ENCODE measurements around the gene CRELD2. TPM values are rescaled to one million over a fixed set of nuclear protein-coding genes. Genes with fewer than 3 reads are reported as not detected.

The CRELD2 gene
- total and polyA plus RNA-seq, 2 of the 13 experiments (the other 11 are each of a cell fraction or from before 2014, with no cell fraction given) = 17.2 to 44.7 TPM

DNA sequence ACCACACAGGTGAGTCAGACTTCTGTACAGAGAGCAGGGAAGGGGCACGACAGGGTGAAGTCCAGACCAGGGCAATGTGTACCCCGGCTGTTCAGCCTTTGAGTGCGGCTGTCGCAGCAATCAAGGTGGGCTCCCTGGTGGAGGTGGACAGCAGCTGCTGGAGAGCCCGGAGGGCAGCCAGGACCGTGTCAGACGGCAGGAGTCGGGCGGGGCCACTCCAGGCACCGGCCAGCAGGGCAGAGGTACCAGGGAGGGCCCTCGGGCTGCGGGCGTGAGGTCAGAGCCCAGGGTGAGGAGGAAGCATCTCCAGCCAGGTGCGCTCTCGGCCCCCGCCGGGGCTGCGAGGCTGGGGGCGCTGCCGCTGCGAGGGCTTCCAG, 41.3 kb downstream of the CRELD2 start (continued):
- TF ChIP-seq, protein P1, sequence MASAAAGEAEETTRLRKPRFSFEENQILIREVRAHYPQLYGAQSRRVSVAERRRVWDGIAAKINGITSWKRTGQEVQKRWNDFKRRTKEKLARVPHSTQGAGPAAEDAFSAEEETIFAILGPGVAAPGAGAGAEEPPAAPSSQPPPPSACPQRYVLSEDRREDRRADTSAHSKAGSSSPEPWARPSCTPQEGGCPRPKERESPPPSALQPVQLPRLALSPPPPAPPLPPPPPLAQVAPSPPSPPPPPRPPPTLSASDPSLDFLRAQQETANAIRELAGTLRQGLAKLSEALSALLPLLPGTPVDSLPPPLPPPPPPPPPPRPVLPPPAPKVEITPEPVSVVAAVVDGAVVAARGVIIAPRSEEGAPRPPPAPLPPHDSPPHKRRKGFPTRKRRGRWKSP (CRISPR knock-in tag; IDR thresholded peaks at IDR 0.05) = no peak
- TF ChIP-seq PCBP1 (IDR thresholded peaks at IDR 0.05; ENCODE audit: borderline replicate concordance, low read depth, low read length) (0 out of 2 replicates have a peak, but pooled peaks have one; percentile 14), ZC3H4 (CRISPR knock-in tag; IDR thresholded peaks at IDR 0.05; ENCODE audit: borderline replicate concordance) (no peak), POGZ (CRISPR knock-in tag; IDR thresholded peaks at IDR 0.05) (no peak), CHD2 (IDR thresholded peaks at IDR 0.05; ENCODE audit: low read depth, low read length) (no peak), ZNF577 (CRISPR knock-in tag; IDR thresholded peaks at IDR 0.05; ENCODE audit: borderline replicate concordance, low read depth) (no peak), SETDB1 (CRISPR knock-in tag; IDR thresholded peaks at IDR 0.05; ENCODE audit: borderline replicate concordance) (no peak), ZNF879 (CRISPR knock-in tag; IDR thresholded peaks at IDR 0.05) (no peak; the same call in 1 of the 2 replicates), ZNF7 (CRISPR knock-in tag; IDR thresholded peaks at IDR 0.05) (no peak), TBX3 (IDR thresholded peaks at IDR 0.05; ENCODE audit: borderline replicate concordance) (no peak), HDAC6 (IDR thresholded peaks at IDR 0.05; ENCODE audit: low read depth, low read length) (no peak), PLRG1 (conservative IDR thresholded peaks at IDR 0.05) (no peak), MBNL3 (CRISPR knock-in tag; conservative IDR thresholded peaks at IDR 0.05) (no peak), SMARCC2 (IDR thresholded peaks at IDR 0.05) (no peak), POLR2A (IDR thresholded peaks at IDR 0.05; ENCODE audit: insufficient read depth in 1 of 2, low read depth in 2 of 2, low read length in 2 of 2) (no peak), ZNF781 (CRISPR knock-in tag; IDR thresholded peaks at IDR 0.05; ENCODE audit: borderline replicate concordance, not compliant biosample characterization) (no peak), ARNTL (CRISPR knock-in tag; IDR thresholded peaks at IDR 0.05) (no peak), SIN3A (IDR thresholded peaks at IDR 0.05; ENCODE audit: borderline replicate concordance, low read depth, low read length) (no peak), MTA3 (CRISPR knock-in tag; IDR thresholded peaks at IDR 0.05) (no peak)
- TF ChIP-seq, protein P2, sequence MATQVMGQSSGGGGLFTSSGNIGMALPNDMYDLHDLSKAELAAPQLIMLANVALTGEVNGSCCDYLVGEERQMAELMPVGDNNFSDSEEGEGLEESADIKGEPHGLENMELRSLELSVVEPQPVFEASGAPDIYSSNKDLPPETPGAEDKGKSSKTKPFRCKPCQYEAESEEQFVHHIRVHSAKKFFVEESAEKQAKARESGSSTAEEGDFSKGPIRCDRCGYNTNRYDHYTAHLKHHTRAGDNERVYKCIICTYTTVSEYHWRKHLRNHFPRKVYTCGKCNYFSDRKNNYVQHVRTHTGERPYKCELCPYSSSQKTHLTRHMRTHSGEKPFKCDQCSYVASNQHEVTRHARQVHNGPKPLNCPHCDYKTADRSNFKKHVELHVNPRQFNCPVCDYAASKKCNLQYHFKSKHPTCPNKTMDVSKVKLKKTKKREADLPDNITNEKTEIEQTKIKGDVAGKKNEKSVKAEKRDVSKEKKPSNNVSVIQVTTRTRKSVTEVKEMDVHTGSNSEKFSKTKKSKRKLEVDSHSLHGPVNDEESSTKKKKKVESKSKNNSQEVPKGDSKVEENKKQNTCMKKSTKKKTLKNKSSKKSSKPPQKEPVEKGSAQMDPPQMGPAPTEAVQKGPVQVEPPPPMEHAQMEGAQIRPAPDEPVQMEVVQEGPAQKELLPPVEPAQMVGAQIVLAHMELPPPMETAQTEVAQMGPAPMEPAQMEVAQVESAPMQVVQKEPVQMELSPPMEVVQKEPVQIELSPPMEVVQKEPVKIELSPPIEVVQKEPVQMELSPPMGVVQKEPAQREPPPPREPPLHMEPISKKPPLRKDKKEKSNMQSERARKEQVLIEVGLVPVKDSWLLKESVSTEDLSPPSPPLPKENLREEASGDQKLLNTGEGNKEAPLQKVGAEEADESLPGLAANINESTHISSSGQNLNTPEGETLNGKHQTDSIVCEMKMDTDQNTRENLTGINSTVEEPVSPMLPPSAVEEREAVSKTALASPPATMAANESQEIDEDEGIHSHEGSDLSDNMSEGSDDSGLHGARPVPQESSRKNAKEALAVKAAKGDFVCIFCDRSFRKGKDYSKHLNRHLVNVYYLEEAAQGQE (IDR thresholded peaks at IDR 0.05; ENCODE audit: borderline replicate concordance in 1 of 2, low read depth in 1 of 2, low read length in 2 of 2) = no peak
- TF ChIP-seq, protein P3, sequence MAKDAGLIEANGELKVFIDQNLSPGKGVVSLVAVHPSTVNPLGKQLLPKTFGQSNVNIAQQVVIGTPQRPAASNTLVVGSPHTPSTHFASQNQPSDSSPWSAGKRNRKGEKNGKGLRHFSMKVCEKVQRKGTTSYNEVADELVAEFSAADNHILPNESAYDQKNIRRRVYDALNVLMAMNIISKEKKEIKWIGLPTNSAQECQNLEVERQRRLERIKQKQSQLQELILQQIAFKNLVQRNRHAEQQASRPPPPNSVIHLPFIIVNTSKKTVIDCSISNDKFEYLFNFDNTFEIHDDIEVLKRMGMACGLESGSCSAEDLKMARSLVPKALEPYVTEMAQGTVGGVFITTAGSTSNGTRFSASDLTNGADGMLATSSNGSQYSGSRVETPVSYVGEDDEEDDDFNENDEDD (CRISPR knock-in tag; IDR thresholded peaks at IDR 0.05; ENCODE audit: borderline replicate concordance) = no peak
- TF ChIP-seq, protein P4, sequence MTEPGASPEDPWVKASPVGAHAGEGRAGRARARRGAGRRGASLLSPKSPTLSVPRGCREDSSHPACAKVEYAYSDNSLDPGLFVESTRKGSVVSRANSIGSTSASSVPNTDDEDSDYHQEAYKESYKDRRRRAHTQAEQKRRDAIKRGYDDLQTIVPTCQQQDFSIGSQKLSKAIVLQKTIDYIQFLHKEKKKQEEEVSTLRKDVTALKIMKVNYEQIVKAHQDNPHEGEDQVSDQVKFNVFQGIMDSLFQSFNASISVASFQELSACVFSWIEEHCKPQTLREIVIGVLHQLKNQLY (CRISPR knock-in tag; IDR thresholded peaks at IDR 0.05) = no peak
- TF ChIP-seq, protein P5, sequence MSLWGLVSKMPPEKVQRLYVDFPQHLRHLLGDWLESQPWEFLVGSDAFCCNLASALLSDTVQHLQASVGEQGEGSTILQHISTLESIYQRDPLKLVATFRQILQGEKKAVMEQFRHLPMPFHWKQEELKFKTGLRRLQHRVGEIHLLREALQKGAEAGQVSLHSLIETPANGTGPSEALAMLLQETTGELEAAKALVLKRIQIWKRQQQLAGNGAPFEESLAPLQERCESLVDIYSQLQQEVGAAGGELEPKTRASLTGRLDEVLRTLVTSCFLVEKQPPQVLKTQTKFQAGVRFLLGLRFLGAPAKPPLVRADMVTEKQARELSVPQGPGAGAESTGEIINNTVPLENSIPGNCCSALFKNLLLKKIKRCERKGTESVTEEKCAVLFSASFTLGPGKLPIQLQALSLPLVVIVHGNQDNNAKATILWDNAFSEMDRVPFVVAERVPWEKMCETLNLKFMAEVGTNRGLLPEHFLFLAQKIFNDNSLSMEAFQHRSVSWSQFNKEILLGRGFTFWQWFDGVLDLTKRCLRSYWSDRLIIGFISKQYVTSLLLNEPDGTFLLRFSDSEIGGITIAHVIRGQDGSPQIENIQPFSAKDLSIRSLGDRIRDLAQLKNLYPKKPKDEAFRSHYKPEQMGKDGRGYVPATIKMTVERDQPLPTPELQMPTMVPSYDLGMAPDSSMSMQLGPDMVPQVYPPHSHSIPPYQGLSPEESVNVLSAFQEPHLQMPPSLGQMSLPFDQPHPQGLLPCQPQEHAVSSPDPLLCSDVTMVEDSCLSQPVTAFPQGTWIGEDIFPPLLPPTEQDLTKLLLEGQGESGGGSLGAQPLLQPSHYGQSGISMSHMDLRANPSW (CRISPR knock-in tag; IDR thresholded peaks at IDR 0.05; ENCODE audit: borderline replicate concordance) = no peak

Data from HepG2 (cell line).